Retinal pigment epithelial cell (primary cell): Measurements from ENCODE around the gene ARHGAP45.

Experiments
- DNase-seq: peaks from one replicate; pipeline ENCODE4 v3.0.0-alpha.2; 2010; ENCODE audit warnings: low read depth
- H3K4me3 ChIP-seq: 2 replicates; pipeline ENCODE4 v1.5.1; 2011; ENCODE audit warnings: mild to moderate bottlenecking, low read length, control low read depth, moderate library complexity
- TF ChIP-seq, protein P1 (sequence below): conservative IDR thresholded peaks from 2 replicates; pipeline ENCODE4 v1.5.1; 2011; ENCODE audit warnings: low read depth, low read length, control low read depth, inconsistent platforms

ARHGAP45 gene

GRCh38 chr19:1070931-1071791 lies 4.2 kb downstream of the ARHGAP45 start:
- TF ChIP-seq, protein P1, sequence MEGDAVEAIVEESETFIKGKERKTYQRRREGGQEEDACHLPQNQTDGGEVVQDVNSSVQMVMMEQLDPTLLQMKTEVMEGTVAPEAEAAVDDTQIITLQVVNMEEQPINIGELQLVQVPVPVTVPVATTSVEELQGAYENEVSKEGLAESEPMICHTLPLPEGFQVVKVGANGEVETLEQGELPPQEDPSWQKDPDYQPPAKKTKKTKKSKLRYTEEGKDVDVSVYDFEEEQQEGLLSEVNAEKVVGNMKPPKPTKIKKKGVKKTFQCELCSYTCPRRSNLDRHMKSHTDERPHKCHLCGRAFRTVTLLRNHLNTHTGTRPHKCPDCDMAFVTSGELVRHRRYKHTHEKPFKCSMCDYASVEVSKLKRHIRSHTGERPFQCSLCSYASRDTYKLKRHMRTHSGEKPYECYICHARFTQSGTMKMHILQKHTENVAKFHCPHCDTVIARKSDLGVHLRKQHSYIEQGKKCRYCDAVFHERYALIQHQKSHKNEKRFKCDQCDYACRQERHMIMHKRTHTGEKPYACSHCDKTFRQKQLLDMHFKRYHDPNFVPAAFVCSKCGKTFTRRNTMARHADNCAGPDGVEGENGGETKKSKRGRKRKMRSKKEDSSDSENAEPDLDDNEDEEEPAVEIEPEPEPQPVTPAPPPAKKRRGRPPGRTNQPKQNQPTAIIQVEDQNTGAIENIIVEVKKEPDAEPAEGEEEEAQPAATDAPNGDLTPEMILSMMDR, result no peak
- H3K4me3 ChIP-seq, result no peak overlapping the region
- no peak for DNase-seq

DNA sequence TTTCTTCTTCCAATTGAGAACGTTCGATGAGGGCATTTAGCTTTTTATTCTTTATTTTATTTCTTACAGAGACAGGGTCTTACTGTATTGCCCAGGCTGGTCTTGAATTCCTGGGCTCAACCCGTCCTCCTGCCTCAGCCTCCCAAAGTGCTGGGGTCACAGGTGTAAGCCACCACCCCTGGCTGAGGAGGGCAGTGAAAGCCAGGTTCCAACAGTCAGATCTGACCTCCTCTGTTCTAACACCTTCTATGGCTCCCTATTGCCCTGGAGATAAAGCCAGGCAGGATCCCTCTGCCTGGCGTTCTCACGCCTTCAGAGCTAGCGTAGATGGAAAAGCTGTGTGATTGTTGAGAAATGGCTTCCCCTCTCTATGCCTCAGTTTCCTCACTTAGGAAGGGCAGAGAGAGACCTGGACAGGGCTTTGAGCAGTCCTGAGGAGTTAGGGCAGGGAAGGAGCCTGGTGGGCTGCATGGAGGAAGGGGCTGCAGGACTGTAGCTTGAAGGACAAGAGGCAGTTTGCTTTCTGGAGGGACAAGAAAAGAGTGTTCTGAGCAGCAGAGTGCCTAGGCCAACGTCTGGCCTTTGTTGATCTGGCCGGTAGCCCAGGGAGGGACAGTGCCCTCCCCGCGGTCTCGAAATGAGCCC lies 5.5 kb downstream of the ARHGAP45 start:
- TF ChIP-seq, protein P1, result no peak
- DNase-seq, result no peak
- H3K4me3 ChIP-seq, result no peak overlapping the region

- no peak for DNase-seq
- H3K4me3 ChIP-seq, result no peak overlapping the region
- TF ChIP-seq, protein P1, result no peak
Measured at GRCh38 chr19:1073063-1073955, 6.3 kb downstream of the ARHGAP45 start.

- TF ChIP-seq, protein P1, result no peak
- no peak overlapping the region for H3K4me3 ChIP-seq
- DNase-seq, result no peak
Measured at GRCh38 chr19:1073956-1074517, 7.1 kb downstream of the ARHGAP45 start.

DNA sequence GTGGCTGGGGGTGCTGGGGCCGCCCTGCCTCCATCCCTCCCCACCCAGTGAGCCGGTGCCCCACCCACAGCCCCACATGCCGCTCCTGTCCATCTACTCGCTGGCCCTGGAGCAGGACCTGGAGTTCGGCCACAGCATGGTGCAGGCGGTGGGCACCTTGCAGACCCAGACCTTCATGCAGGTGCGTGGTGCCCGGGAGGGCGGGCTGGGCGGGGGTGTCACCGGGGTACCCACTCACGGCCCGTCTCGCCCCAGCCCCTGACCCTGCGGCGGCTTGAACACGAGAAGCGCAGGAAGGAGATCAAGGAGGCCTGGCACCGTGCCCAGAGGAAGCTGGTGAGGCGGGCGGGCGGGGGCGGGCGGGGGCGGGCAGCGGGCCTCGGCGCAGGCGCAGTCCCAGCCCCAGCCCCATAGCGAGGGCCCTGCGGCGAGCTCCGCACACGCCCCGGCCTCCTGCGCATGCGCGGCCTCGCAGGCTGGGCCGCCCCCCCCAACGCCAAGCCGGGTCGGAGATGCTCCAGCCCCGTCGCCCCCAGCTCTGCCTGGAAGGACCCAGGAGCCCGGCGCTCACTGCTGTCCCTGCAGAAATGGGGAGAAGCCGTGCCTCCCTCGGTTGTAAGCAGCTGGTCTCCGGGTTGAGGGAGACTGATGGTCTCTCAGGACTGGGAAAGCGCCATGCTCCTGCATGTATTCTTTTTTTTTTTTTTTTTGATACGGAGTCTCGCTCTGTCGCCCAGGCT lies 7.7 kb downstream of the ARHGAP45 start:
- DNase-seq, result no peak
- no peak overlapping the region for H3K4me3 ChIP-seq
- TF ChIP-seq, protein P1, result no peak

- TF ChIP-seq, protein P1, result no peak
- DNase-seq, result no peak
- H3K4me3 ChIP-seq, result no peak overlapping the region
Measured at GRCh38 chr19:1076046-1076386, 9.0 kb downstream of the ARHGAP45 start.
